CD4-positive, alpha-beta T cell (primary cell): ENCODE measurements around the gene ATF2. TPM values are rescaled to one million over a fixed set of nuclear protein-coding genes. Genes with fewer than 3 reads are reported as not detected.

Source experiments
- ATAC-seq: fragments of 200-7000 bp; cut with Tn5 transposase; one replicate; pipeline ENCODE4 v1.10.0; 2022; ENCODE audit warnings: mild to moderate bottlenecking; ENCODE audit not compliant: poor library complexity
- CTCF ChIA-PET: fragments of 350-600 bp; sonication (Branson Sonifier 250); formaldehyde crosslinking; loops from one replicate; lab custom pipeline; 2021; ENCODE audit warnings: antibody characterized with exemption, inconsistent platforms; lab: Charles Lee
- POLR2A ChIA-PET: fragments of 350-600 bp; sonication (Branson Sonifier 250); formaldehyde crosslinking; loops from one replicate; lab custom pipeline; 2021; ENCODE audit warnings: antibody characterized with exemption, inconsistent platforms; lab: Charles Lee
- DNase-seq, 14 experiments: peaks; one replicate each; pipeline ENCODE4 v3.0.0-alpha.2; 2013 to 2020; ENCODE audit warnings: mixed read lengths in 2 of 14
- H3K27ac ChIP-seq, 2 donors: one replicate each; pipeline versions ENCODE4 v1.5.1 to v1.7.0; 2013; ENCODE audit warnings: low read length in 2 of 2, low read depth in 1 of 2, mild to moderate bottlenecking in 1 of 2
- H3K27me3 ChIP-seq, 2 experiments: 1 replicate in 1 of 2; 2 replicates in 1 of 2; pipeline versions ENCODE4 v1.6.1 to v1.7.0; 2013; ENCODE audit warnings: low read length in 2 of 2, control low read depth in 1 of 2, mild to moderate bottlenecking in 1 of 2, moderate library complexity in 1 of 2; ENCODE audit not compliant: insufficient read depth in 2 of 2, control insufficient read depth in 1 of 2
- H3K36me3 ChIP-seq: one replicate; pipeline ENCODE4 v1.6.1; 2013; ENCODE audit warnings: low read length, control low read depth; ENCODE audit not compliant: insufficient read depth
- H3K4me1 ChIP-seq: one replicate; pipeline ENCODE4 v1.6.1; 2013; ENCODE audit warnings: low read length, control low read depth; ENCODE audit not compliant: insufficient read depth
- H3K4me3 ChIP-seq: one replicate; pipeline ENCODE4 v1.5.1; 2013; ENCODE audit warnings: mild to moderate bottlenecking, low read length, moderate library complexity
- H3K9me3 ChIP-seq, 2 experiments: 1 replicate in 1 of 2; 2 replicates in 1 of 2; pipeline versions ENCODE4 v1.6.1 to v1.7.0; 2013; ENCODE audit warnings: low read length in 2 of 2, mild to moderate bottlenecking in 2 of 2, control low read depth in 1 of 2, moderate library complexity in 1 of 2; ENCODE audit not compliant: control insufficient read depth in 1 of 2, insufficient read depth in 1 of 2
- H3K27ac Mint-ChIP-seq: one replicate; pipeline ENCODE4 v1.8.0; 2020; ENCODE audit warnings: mixed read lengths
- H3K27me3 Mint-ChIP-seq: one replicate; pipeline ENCODE4 v1.8.0; 2021; ENCODE audit warnings: mixed read lengths
- H3K36me3 Mint-ChIP-seq: one replicate; pipeline ENCODE4 v1.8.0; 2021; ENCODE audit warnings: low read depth, mixed read lengths
- H3K4me1 Mint-ChIP-seq: one replicate; pipeline ENCODE4 v1.8.0; 2021; ENCODE audit warnings: low read depth, mixed read lengths
- H3K4me3 Mint-ChIP-seq: one replicate; pipeline ENCODE4 v1.8.0; 2020; ENCODE audit warnings: mild to moderate bottlenecking, mixed read lengths
- H3K9me3 Mint-ChIP-seq: one replicate; pipeline ENCODE4 v1.8.0; 2020; ENCODE audit warnings: mixed read lengths
- CTCF ChIP-seq: fragments of 200-600 bp; IDR thresholded peaks from one replicate; pipeline ENCODE4 v1.8.0; 2022; ENCODE audit warnings: antibody characterized with exemption, mild to moderate bottlenecking
- intact Hi-C, 2 experiments: fragments of 100-400 bp; cut with DNase I in 1 of 2; cut with micrococcal nuclease in 1 of 2; formaldehyde crosslinking; loops; one replicate each; pipeline versions ENCODE4 v1.15.1 to v1.9.0; 2023 to 2025; cut with DNase I, micrococcal nuclease
- total RNA-seq, 174 experiments: library from RNA in 2 of 174; stranded (reverse) in 2 of 174; gene quantifications; one replicate each; pipeline ENCODE4 v1.2.3 and lab custom pipeline; 2021 to 2026

The ATF2 gene
- total RNA-seq, 2 experiments from 2014 or later = 44.7 to 44.8 TPM

GRCh38 chr2:175063741-175064140 lies 104.3 kb downstream of the ATF2 start:
- H3K9me3 ChIP-seq = no peaks in the 10 kb centered on the region
- peaks cover 68% of the 10 kb centered on the region for H3K36me3 Mint-ChIP-seq
- no peak overlapping the region for H3K4me3 Mint-ChIP-seq
- TF ChIP-seq CTCF = no peak
- H3K4me1 Mint-ChIP-seq = peaks cover 12% of the 10 kb centered on the region
- intact Hi-C loops = no loop called here
- peaks cover 13% of the 10 kb centered on the region for H3K36me3 ChIP-seq
- ATAC-seq = no peak
- CTCF ChIA-PET = no interaction called here
- POLR2A ChIA-PET = interaction anchor here (0.7 kb wide), 1 partner anchor 73 kb away, joined by 3 read pairs; no protein-coding TSS in a partner anchor
- H3K9me3 Mint-ChIP-seq = no peaks in the 10 kb centered on the region
- no peak overlapping the region for H3K27ac Mint-ChIP-seq
- no peaks in the 10 kb centered on the region for H3K27me3 ChIP-seq
- no peak overlapping the region for H3K27ac ChIP-seq
- DNase-seq = no peak
- no peaks in the 10 kb centered on the region for H3K4me1 ChIP-seq
- H3K27me3 Mint-ChIP-seq = no peaks in the 10 kb centered on the region
- no peak overlapping the region for H3K4me3 ChIP-seq

- ChIA-PET POLR2A (interaction anchor here (0.6 kb wide), 1 partner anchor 366 kb away, joined by 3 read pairs; no protein-coding TSS in a partner anchor), CTCF (interaction anchor here (0.6 kb wide), 1 partner anchor 478 kb away, joined by 4 read pairs; no protein-coding TSS in a partner anchor)
- ATAC-seq (no peak), DNase-seq (no peak)
- no peaks in the 10 kb centered on the region for H3K9me3 ChIP-seq
- H3K36me3 Mint-ChIP-seq = peaks cover 65% of the 10 kb centered on the region
- intact Hi-C loops = no loop called here
- no peaks in the 10 kb centered on the region for H3K27me3 Mint-ChIP-seq
- no peak for TF ChIP-seq CTCF
- no peaks in the 10 kb centered on the region for H3K4me1 ChIP-seq
- H3K36me3 ChIP-seq = peaks cover 13% of the 10 kb centered on the region
- H3K27me3 ChIP-seq = no peaks in the 10 kb centered on the region
- H3K4me3 ChIP-seq = no peak overlapping the region
- no peak overlapping the region for H3K4me3 Mint-ChIP-seq
- H3K27ac ChIP-seq = no peak overlapping the region
- H3K4me1 Mint-ChIP-seq = peaks cover 12% of the 10 kb centered on the region
- no peak overlapping the region for H3K27ac Mint-ChIP-seq
- no peaks in the 10 kb centered on the region for H3K9me3 Mint-ChIP-seq
These were observed 105.0 kb downstream of the ATF2 start for GRCh38 chr2:175062787-175063585.

GRCh38 chr2:175057078-175057685 lies 110.8 kb downstream of the ATF2 start:
- H3K4me1 ChIP-seq = no peaks in the 10 kb centered on the region
- Mint-ChIP-seq H3K9me3 (no peaks in the 10 kb centered on the region), H3K36me3 (peaks cover 27% of the 10 kb centered on the region), H3K4me1 (peaks cover 7% of the 10 kb centered on the region), H3K4me3 (no peak overlapping the region), H3K27ac (no peak overlapping the region), H3K27me3 (no peaks in the 10 kb centered on the region)
- POLR2A ChIA-PET = no interaction called here
- CTCF ChIA-PET = no interaction called here
- no peaks in the 10 kb centered on the region for H3K9me3 ChIP-seq
- ATAC-seq = no peak
- TF ChIP-seq CTCF = no peak
- H3K4me3 ChIP-seq = no peak overlapping the region
- DNase-seq = no peak
- H3K27ac ChIP-seq = no peak overlapping the region
- no peaks in the 10 kb centered on the region for H3K27me3 ChIP-seq
- H3K36me3 ChIP-seq = peaks cover 6% of the 10 kb centered on the region
- intact Hi-C loops = no loop called here
